Measurements from ENCODE around the gene SLC49A4. TPM values are rescaled to one million over a fixed set of nuclear protein-coding genes. Genes with fewer than 3 reads are reported as not detected.

SLC49A4 gene
- total and polyA plus RNA-seq, 2 of the 8 experiments (the other 6 are each of a cell fraction or from before 2014, with no cell fraction given) = 9.5 to 10.2 TPM

DNA sequence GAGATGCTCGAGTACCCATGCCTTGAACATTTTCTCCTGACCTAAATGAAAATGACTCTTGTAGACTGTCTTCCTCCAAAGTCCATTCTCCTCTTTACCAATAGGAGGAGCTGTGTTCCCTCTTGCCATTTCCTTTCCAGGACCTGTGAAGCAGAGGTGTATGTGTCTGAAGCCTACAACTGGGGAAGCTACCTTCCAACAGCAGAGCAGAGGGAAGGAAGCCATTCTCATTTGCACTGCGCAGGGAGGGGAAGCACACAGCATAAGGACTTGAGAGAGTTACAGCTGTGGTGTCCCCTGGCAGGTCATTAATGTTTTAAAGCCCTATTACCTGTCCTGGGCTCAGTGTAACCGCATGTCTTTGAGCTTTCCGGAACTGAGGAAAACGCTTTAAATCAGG, 39.9 kb upstream of the SLC49A4 start (continued):
- no peak for TF ChIP-seq SUZ12 (IDR thresholded peaks at IDR 0.05; ENCODE audit: low read length)
- TF ChIP-seq SIRT6 (IDR thresholded peaks at IDR 0.05; ENCODE audit: low read length) = no peak
- TF ChIP-seq YY1 (IDR thresholded peaks at IDR 0.05; ENCODE audit: low read depth, low read length) = peak; percentile 58; the same call in 1 of the 2 replicates
- TF ChIP-seq, protein P1, sequence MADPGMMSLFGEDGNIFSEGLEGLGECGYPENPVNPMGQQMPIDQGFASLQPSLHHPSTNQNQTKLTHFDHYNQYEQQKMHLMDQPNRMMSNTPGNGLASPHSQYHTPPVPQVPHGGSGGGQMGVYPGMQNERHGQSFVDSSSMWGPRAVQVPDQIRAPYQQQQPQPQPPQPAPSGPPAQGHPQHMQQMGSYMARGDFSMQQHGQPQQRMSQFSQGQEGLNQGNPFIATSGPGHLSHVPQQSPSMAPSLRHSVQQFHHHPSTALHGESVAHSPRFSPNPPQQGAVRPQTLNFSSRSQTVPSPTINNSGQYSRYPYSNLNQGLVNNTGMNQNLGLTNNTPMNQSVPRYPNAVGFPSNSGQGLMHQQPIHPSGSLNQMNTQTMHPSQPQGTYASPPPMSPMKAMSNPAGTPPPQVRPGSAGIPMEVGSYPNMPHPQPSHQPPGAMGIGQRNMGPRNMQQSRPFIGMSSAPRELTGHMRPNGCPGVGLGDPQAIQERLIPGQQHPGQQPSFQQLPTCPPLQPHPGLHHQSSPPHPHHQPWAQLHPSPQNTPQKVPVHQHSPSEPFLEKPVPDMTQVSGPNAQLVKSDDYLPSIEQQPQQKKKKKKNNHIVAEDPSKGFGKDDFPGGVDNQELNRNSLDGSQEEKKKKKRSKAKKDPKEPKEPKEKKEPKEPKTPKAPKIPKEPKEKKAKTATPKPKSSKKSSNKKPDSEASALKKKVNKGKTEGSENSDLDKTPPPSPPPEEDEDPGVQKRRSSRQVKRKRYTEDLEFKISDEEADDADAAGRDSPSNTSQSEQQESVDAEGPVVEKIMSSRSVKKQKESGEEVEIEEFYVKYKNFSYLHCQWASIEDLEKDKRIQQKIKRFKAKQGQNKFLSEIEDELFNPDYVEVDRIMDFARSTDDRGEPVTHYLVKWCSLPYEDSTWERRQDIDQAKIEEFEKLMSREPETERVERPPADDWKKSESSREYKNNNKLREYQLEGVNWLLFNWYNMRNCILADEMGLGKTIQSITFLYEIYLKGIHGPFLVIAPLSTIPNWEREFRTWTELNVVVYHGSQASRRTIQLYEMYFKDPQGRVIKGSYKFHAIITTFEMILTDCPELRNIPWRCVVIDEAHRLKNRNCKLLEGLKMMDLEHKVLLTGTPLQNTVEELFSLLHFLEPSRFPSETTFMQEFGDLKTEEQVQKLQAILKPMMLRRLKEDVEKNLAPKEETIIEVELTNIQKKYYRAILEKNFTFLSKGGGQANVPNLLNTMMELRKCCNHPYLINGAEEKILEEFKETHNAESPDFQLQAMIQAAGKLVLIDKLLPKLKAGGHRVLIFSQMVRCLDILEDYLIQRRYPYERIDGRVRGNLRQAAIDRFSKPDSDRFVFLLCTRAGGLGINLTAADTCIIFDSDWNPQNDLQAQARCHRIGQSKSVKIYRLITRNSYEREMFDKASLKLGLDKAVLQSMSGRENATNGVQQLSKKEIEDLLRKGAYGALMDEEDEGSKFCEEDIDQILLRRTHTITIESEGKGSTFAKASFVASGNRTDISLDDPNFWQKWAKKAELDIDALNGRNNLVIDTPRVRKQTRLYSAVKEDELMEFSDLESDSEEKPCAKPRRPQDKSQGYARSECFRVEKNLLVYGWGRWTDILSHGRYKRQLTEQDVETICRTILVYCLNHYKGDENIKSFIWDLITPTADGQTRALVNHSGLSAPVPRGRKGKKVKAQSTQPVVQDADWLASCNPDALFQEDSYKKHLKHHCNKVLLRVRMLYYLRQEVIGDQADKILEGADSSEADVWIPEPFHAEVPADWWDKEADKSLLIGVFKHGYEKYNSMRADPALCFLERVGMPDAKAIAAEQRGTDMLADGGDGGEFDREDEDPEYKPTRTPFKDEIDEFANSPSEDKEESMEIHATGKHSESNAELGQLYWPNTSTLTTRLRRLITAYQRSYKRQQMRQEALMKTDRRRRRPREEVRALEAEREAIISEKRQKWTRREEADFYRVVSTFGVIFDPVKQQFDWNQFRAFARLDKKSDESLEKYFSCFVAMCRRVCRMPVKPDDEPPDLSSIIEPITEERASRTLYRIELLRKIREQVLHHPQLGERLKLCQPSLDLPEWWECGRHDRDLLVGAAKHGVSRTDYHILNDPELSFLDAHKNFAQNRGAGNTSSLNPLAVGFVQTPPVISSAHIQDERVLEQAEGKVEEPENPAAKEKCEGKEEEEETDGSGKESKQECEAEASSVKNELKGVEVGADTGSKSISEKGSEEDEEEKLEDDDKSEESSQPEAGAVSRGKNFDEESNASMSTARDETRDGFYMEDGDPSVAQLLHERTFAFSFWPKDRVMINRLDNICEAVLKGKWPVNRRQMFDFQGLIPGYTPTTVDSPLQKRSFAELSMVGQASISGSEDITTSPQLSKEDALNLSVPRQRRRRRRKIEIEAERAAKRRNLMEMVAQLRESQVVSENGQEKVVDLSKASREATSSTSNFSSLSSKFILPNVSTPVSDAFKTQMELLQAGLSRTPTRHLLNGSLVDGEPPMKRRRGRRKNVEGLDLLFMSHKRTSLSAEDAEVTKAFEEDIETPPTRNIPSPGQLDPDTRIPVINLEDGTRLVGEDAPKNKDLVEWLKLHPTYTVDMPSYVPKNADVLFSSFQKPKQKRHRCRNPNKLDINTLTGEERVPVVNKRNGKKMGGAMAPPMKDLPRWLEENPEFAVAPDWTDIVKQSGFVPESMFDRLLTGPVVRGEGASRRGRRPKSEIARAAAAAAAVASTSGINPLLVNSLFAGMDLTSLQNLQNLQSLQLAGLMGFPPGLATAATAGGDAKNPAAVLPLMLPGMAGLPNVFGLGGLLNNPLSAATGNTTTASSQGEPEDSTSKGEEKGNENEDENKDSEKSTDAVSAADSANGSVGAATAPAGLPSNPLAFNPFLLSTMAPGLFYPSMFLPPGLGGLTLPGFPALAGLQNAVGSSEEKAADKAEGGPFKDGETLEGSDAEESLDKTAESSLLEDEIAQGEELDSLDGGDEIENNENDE (IDR thresholded peaks at IDR 0.05; ENCODE audit: insufficient replicate concordance, low read length) = no peak
- TF ChIP-seq RXRA (IDR thresholded peaks at IDR 0.05; ENCODE audit: insufficient read depth, low read depth, low read length) = no peak
- TF ChIP-seq JUN (IDR thresholded peaks at IDR 0.05; ENCODE audit: low read depth, low read length) = no peak
- TF ChIP-seq, protein P2, sequence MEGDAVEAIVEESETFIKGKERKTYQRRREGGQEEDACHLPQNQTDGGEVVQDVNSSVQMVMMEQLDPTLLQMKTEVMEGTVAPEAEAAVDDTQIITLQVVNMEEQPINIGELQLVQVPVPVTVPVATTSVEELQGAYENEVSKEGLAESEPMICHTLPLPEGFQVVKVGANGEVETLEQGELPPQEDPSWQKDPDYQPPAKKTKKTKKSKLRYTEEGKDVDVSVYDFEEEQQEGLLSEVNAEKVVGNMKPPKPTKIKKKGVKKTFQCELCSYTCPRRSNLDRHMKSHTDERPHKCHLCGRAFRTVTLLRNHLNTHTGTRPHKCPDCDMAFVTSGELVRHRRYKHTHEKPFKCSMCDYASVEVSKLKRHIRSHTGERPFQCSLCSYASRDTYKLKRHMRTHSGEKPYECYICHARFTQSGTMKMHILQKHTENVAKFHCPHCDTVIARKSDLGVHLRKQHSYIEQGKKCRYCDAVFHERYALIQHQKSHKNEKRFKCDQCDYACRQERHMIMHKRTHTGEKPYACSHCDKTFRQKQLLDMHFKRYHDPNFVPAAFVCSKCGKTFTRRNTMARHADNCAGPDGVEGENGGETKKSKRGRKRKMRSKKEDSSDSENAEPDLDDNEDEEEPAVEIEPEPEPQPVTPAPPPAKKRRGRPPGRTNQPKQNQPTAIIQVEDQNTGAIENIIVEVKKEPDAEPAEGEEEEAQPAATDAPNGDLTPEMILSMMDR (IDR thresholded peaks at IDR 0.05; ENCODE audit: control extremely low read depth in 1 of 3, insufficient read depth in 1 of 3, low read depth in 1 of 3, low read length in 3 of 3) = peak; percentile 7 to 94 (median 76)
- TF ChIP-seq, protein P3, sequence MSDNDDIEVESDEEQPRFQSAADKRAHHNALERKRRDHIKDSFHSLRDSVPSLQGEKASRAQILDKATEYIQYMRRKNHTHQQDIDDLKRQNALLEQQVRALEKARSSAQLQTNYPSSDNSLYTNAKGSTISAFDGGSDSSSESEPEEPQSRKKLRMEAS (IDR thresholded peaks at IDR 0.05) = no peak

All from H1 (cell line).